EH (cell line): ENCODE data around the gene PTRH1.
A peak's percentile ranks its signal among the peaks of the same experiment; 100 is the strongest.

ENCODE experiments used
- DNase-seq: peaks from one replicate; pipeline ENCODE4 v3.0.0-alpha.2; 2015; ENCODE audit warnings: low read depth

Gene PTRH1

GRCh38 chr9:127720031-127720864 is 4.8 kb upstream of the PTRH1 start:
- DNase-seq, result no peak

GRCh38 chr9:127717766-127718165 is 2.3 kb upstream of the PTRH1 start:
- no peak for DNase-seq

GRCh38 chr9:127716412-127716811 is 949 bp upstream of the PTRH1 start:
- no peak for DNase-seq

- peak; percentile 21 for DNase-seq
Observed at GRCh38 chr9:127714951-127715469, 453 bp downstream of the PTRH1 start.

- no peak for DNase-seq
Observed at GRCh38 chr9:127714020-127714750, 1.3 kb downstream of the PTRH1 start.

GRCh38 chr9:127712867-127713266 is 2.6 kb downstream of the PTRH1 start:
- no peak for DNase-seq

GRCh38 chr9:127712371-127712770 is 3.1 kb downstream of the PTRH1 start:
- no peak for DNase-seq

- no peak for DNase-seq
Observed at GRCh38 chr9:127711831-127712274, 3.6 kb downstream of the PTRH1 start.

GRCh38 chr9:127711226-127711701 is 4.2 kb downstream of the PTRH1 start:
- DNase-seq, result no peak

- DNase-seq, result no peak
Observed at GRCh38 chr9:127710204-127710783, 5.2 kb downstream of the PTRH1 start.

GRCh38 chr9:127708952-127709587 is 6.4 kb downstream of the PTRH1 start:
- DNase-seq, result no peak

GRCh38 chr9:127707766-127708165 is 7.7 kb downstream of the PTRH1 start:
- no peak for DNase-seq

- DNase-seq, result no peak
Observed at GRCh38 chr9:127706836-127707241, 8.6 kb downstream of the PTRH1 start, which contains the start of gene CFAP157. Gene CFAP157 (plus strand): TSS chr9:127706988. CDS start chr9:127707032, 44 bp downstream.

GRCh38 chr9:127705577-127706379 is 9.7 kb downstream of the PTRH1 start:
- DNase-seq, result no peak

GRCh38 chr9:127703289-127703946 is 12.0 kb downstream of the PTRH1 start:
- DNase-seq, result no peak

GRCh38 chr9:127700594-127701255 is 14.7 kb downstream of the PTRH1 start:
- DNase-seq, result no peak

- no peak for DNase-seq
Observed at GRCh38 chr9:127700140-127700539, 15.3 kb downstream of the PTRH1 start.

GRCh38 chr9:127698985-127699670 is 16.3 kb downstream of the PTRH1 start:
- DNase-seq, result peak; percentile 97

- no peak for DNase-seq
Observed at GRCh38 chr9:127698386-127698785, 17.1 kb downstream of the PTRH1 start.
